ENCODE measurements around the gene STPG1. TPM values are rescaled to one million over a fixed set of nuclear protein-coding genes. Genes with fewer than 3 reads are reported as not detected.
A peak's percentile ranks its signal among the peaks of the same experiment; 100 is the strongest.

The STPG1 gene
- total RNA-seq, 1 donor from 2014 or later, result 6.8 TPM

- DNase-seq (ENCODE audit: missing footprints) (no peak), ATAC-seq (peak; percentile 38)
- intact Hi-C loops (cut with DNase I), result loop anchor here (2.0 kb wide), 1 partner anchor 65 kb away; the partner anchor contains the start of gene RCAN3
These were observed 24.2 kb upstream of the STPG1 start for GRCh38 chr1:24437631-24438396.

GRCh38 chr1:24435782-24436365, 22.3 kb upstream of the STPG1 start:
- no peak for DNase-seq (ENCODE audit: missing footprints)
- ATAC-seq, result no peak
- intact Hi-C loops (cut with DNase I), result no loop called here

GRCh38 chr1:24427545-24427862, 13.9 kb upstream of the STPG1 start:
- peak; percentile 75 for ATAC-seq
- intact Hi-C loops (cut with DNase I), result no loop called here

GRCh38 chr1:24426744-24427544, 13.4 kb upstream of the STPG1 start:
- DNase-seq (ENCODE audit: missing footprints), result no peak
- ATAC-seq, result peak; percentile 21
- intact Hi-C loops (cut with DNase I), result no loop called here

More at GRCh38 chr1:24427545-24427862, 13.9 kb upstream of the STPG1 start:
- DNase-seq (ENCODE audit: missing footprints), result no peak

GRCh38 chr1:24425922-24426321, 12.3 kb upstream of the STPG1 start:
- ATAC-seq, result no peak
- no peak for DNase-seq (ENCODE audit: missing footprints)
- intact Hi-C loops (cut with DNase I), result no loop called here

GRCh38 chr1:24425441-24425840, 11.9 kb upstream of the STPG1 start:
- no peak for DNase-seq (ENCODE audit: missing footprints)
- intact Hi-C loops (cut with DNase I), result no loop called here
- ATAC-seq, result no peak

GRCh38 chr1:24424990-24425389, 11.4 kb upstream of the STPG1 start:
- DNase-seq (ENCODE audit: missing footprints) (no peak), ATAC-seq (no peak)
- intact Hi-C loops (cut with DNase I), result no loop called here

- intact Hi-C loops (cut with DNase I), result no loop called here
- ATAC-seq (no peak), DNase-seq (ENCODE audit: missing footprints) (no peak)
These were observed 10.6 kb upstream of the STPG1 start for GRCh38 chr1:24424207-24424606.

- ATAC-seq (no peak), DNase-seq (ENCODE audit: missing footprints) (no peak)
- intact Hi-C loops (cut with DNase I), result no loop called here
These were observed 7.9 kb upstream of the STPG1 start for GRCh38 chr1:24421502-24421901.

GRCh38 chr1:24420547-24420946, 7.0 kb upstream of the STPG1 start:
- no peak for ATAC-seq
- intact Hi-C loops (cut with DNase I), result no loop called here
- no peak for DNase-seq (ENCODE audit: missing footprints)

- DNase-seq (ENCODE audit: missing footprints), result no peak
- intact Hi-C loops (cut with DNase I), result loop anchor here (5.0 kb wide), 2 partner anchors 83 to 223 kb away; partner anchors contain the start of genes RCAN3 and SRRM1
- ATAC-seq, result no peak
These were observed 5.5 kb upstream of the STPG1 start for GRCh38 chr1:24418898-24419628.

GRCh38 chr1:24417681-24418080, 4.1 kb upstream of the STPG1 start:
- DNase-seq (ENCODE audit: missing footprints) (no peak), ATAC-seq (no peak)
- intact Hi-C loops (cut with DNase I), result loop anchor here (5.0 kb wide), 2 partner anchors 85 to 225 kb away; partner anchors contain the start of genes RCAN3 and SRRM1

- ATAC-seq, result no peak
- intact Hi-C loops (cut with DNase I), result loop anchor here (5.0 kb wide), 2 partner anchors 85 to 225 kb away; partner anchors contain the start of genes RCAN3 and SRRM1
- DNase-seq (ENCODE audit: missing footprints), result no peak
These were observed 3.2 kb upstream of the STPG1 start for GRCh38 chr1:24416666-24417391.

- DNase-seq (ENCODE audit: missing footprints), result no peak
- intact Hi-C loops (cut with DNase I), result loop anchor here (2.0 to 5.0 kb wide), 3 partner anchors 86 to 226 kb away; partner anchors contain the start of genes RCAN3 and SRRM1
- ATAC-seq, result peak; percentile 1
These were observed 2.5 kb upstream of the STPG1 start for GRCh38 chr1:24415910-24416665.

GRCh38 chr1:24415334-24415909, 1.8 kb upstream of the STPG1 start, which contains the start of gene NIPAL3:
Gene NIPAL3 (plus strand): TSS chr1:24415802. CDS start chr1:24419548, 3,746 bp downstream.
- ATAC-seq (peak; percentile 94), DNase-seq (ENCODE audit: missing footprints) (peak; percentile 97)
- intact Hi-C loops (cut with DNase I), result loop anchor here (2.0 to 5.0 kb wide), 3 partner anchors 87 to 227 kb away; partner anchors contain the start of genes RCAN3 and SRRM1

- no peak for DNase-seq (ENCODE audit: missing footprints)
- ATAC-seq, result no peak
- intact Hi-C loops (cut with DNase I), result loop anchor here (2.0 to 5.0 kb wide), 3 partner anchors 87 to 227 kb away; partner anchors contain the start of genes RCAN3 and SRRM1
These were observed 1.3 kb upstream of the STPG1 start for GRCh38 chr1:24414775-24415333.
